NCI-H510A treated with DMSO at 0.1 percent for 48 hours (cell line): ENCODE data around the gene AHCYL2.
"Not testable (repeated sequence)": the region's sequence is repeated elsewhere in the genome, so short reads cannot be mapped to it uniquely, and the experiment has no call there.

Experiments
- DNase-seq: peaks from one replicate; lab custom pipeline; 2025; lab: John Stamatoyannopoulos, UW

Gene AHCYL2

GRCh38 chr7:129244220-129244619 is 19.4 kb downstream of the AHCYL2 start:
- no peak for DNase-seq

DNA sequence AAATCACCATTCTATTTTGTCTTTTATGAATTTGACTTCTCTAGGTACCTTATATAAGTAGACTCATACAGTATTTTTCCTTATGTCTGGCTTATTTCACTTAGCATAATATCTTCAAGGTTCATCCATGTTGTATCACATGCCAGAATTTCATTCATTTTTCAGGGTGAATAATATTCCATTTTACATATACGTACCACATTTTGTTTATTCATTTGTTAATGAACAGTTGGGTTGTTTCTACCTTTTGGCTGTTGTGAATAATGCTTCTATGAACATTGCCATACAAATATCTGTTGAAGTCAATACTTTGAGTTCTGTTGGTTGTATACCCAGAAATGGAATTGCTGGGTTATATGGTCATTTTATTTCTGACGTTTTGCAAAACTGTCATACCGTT is 20.7 kb downstream of the AHCYL2 start:
- DNase-seq, result no peak

DNA sequence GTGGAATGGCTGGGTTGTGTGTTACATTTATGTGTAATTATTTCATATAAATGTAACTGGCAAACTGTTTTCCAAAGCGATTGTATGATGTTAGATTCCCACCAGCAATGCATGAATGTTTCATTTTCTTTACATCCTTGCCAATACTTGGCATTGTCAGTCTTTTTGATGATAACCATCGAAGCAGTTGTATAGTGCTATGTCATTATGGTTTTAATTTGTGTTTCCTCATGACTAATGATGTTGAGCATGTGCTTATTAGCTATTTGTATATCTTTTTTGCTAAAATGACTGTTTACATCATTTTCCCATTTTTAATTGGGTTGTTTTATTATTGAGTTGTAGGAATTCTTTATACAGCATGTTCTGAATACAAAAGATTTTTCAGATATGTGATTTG is 22.3 kb downstream of the AHCYL2 start:
- DNase-seq, result no peak

DNA sequence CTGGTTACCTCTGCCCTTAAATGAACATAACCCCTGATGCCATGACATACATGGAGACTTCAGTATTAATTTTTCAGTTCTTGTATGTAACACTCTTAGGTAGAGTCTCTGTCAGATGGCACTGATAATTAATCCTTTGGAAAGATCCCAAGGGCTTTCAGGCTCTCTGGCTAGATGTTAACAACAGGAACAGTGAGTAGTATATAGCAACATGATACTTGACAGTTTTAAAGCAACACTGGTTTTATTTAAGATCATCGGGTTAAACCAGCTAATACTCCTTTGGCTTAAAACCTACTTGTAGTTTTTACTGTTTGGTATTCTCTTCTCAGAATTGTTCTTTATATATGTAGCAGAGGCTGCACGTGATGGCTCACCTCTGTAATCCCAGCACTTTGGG is 27.3 kb downstream of the AHCYL2 start:
- DNase-seq, result no peak

DNA sequence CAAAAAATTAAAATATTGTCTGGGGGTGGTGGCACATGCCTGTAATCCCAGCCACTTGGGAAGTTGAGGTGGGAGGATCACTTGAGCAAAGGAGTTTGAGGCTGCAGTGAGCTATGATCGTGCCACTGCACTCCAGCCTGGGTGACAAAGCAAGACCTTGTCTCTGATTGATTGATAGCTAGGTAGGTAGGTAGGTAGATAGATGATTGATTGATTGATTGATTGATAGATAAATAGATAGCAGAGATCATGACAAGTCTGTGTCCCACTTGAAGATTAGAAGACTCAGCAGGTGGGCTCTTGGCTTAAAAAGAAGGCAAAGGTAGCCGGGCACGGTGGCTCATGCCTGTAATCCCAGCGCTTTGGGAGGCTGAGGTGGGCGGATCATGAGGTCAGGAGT is 27.8 kb downstream of the AHCYL2 start:
- DNase-seq, result not testable (repeated sequence)

DNA sequence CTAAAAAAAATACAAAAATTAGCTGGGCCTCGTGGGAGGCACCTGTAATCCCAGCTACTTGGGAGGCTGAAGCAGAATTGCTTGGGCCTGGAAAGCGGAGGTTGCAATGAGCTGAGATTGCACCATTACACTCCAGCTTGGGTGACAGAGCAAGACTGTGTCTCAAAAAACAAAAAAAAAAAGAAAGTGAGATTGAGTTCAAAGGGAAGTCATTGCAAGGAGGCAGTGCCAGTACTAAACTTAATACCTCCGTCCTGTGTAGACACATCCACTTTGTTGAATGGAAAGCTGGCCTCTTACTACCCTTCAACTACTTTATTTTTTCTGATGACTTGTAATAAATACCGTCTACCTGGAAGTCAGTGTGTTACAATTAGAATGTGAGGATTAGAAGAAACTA is 31.0 kb downstream of the AHCYL2 start:
- no peak for DNase-seq

DNA sequence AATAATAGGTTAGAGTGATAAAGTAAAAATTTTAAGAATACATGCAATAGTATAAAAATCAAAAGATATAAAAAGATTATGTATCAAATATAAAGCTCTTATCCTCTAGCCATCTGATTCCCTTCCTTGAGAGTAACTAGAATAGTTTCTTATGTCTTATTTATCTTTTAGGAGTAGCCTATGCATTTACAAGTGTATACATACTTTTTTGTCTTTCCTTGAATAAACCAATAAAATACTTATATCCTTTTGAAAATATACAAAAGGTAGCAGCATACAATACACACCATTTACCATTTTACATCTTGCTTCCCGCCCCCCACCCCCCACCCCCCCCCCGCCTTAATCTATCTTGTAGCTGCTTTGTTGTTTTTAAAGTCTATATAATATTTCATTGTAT is 31.4 kb downstream of the AHCYL2 start:
- DNase-seq, result no peak

DNA sequence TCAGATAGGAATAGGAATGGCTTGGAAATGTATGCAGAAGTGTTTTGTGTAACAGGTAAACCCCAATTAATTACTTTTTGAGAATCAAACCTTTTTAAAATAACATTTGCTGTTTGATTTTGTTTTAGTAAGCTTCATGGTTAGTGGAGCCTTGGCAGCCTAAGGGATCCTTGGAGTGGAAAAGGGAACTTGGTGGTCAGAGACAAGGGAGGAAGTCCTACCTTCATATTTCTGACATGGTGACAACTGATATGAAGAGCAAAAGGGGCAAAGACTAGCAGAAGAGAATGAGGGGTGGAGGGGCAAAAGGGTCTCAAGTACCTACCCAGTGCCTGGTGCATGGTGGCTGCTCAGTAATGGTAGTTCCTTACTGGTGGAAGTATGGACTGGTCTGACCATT is 32.3 kb downstream of the AHCYL2 start:
- no peak for DNase-seq

- no peak for DNase-seq
Observed at GRCh38 chr7:129258649-129259389, 34.0 kb downstream of the AHCYL2 start.

GRCh38 chr7:129262324-129262723 is 37.5 kb downstream of the AHCYL2 start:
- DNase-seq, result no peak

GRCh38 chr7:129263168-129263567 is 38.3 kb downstream of the AHCYL2 start:
- no peak for DNase-seq

- no peak for DNase-seq
Observed at GRCh38 chr7:129264534-129264933, 39.7 kb downstream of the AHCYL2 start.

- DNase-seq, result no peak
Observed at GRCh38 chr7:129265328-129265727, 40.5 kb downstream of the AHCYL2 start.

- no peak for DNase-seq
Observed at GRCh38 chr7:129266181-129266580, 41.4 kb downstream of the AHCYL2 start.

GRCh38 chr7:129270077-129270476 is 45.2 kb downstream of the AHCYL2 start:
- no peak for DNase-seq

DNA sequence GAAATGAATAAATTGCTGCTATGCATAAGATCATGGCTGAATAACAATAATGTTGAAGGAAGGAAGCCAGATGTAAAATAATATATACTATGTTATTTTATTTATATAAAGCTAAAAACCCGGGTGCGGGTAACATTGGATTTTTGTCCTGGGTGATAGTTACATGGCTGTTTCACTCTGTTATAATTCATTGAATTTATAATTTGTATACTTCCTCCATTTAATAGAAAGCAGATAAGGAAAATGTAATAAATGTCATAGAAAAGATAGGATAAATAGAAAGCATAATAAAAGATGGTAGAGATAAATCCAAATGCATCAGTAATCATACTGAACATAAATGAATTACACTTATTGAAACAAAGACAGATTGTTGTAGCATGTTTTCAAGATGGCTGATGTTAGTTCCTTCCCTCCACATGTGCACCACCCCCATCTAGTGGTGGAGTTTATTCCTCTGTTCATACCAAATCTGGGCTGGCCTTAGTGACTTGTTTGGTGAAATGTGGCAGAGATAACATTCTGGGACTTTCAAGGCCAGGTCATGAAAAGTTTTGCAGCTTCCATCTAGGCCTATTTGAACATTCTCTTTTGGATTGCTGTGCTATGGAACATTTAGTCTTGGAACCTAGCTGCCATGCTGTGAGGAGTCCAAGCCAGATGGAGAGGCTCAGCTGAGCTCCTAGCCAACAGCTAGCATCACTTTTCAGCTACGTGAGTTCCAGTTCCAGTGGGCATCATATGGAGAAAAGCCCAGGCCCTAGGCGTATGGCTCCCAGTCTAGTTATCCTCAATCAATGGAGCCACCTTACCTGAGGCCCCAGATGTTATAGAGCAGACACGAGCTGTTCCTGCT is 46.9 kb downstream of the AHCYL2 start:
- no peak for DNase-seq

DNA sequence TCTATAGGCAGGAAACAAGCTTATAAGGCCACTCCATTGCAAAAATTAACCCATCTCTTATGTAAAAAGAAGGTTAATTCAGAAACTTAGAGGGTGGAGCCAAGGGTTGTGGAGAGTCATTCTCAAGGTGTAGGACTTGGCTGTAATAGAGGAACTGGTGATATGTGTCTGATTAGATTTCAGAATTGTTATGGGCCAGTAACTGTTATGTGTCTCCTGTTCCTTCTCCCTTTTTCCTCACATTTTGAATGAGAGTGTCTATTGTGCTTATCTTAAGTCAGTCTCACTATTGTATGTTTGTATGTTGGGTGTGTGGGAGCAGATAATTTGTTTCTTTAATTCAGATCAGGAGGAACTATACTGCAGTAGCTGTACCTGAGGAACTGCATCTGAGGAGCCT is 49.1 kb downstream of the AHCYL2 start:
- DNase-seq, result no peak

DNA sequence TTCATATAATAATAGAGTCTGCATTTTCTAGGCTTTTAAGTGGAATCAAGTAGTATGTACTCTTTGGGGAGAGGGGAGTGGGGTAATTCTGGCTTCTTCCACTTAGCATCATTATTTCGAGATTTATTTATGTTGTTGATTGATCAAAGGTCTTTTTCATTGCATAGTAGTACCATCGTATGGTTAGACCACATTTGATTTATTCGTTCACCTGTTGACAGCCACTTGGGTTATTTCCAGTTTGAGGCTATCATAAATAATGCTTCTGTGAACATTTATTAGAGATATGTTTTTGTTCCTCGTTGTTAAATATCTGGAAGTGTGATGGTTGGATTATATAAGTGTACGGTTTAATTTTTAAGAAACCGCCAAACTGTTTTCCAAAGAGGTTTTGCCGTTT is 52.8 kb downstream of the AHCYL2 start:
- no peak for DNase-seq

DNA sequence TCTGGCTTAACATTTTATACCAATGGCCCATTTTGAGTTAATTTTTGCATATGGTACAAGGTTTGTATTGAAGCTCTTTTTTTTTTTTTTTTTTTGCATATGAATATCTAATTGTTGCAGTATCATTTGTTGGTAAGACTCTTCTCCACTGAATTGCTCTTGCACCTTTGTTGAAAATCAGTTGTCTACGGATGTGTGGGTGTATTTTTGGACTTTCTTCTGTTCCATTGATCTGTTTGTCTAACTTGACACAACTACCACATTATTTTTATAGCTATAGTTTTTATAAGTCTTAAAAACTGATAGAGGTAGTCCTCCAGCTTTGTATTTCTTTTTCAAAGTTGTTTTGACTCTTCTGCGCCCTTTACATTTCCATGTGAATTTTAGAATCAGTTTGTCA is 53.9 kb downstream of the AHCYL2 start:
- DNase-seq, result no peak

DNA sequence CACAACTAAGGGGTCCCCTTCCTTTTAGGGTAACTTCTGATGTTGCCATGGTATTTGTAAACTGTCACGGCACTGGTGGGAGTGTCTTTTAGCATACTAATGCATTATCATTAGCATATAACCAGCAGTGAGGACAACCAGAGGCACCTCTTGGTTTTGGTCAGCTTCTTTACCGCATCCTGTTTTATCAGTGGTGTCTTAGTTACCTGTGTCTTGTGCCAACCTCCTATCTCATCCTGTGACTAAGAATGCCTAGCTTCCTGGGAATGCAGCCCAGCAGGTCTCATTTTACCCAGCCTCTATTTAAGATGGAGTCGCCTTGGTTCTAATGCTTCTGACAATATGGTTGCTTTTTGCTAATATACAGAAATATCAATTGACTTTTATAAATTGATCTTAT is 54.9 kb downstream of the AHCYL2 start:
- DNase-seq, result no peak

GRCh38 chr7:129281163-129281562 is 56.3 kb downstream of the AHCYL2 start:
- DNase-seq, result no peak

- DNase-seq, result no peak
Observed at GRCh38 chr7:129282865-129283264, 58.0 kb downstream of the AHCYL2 start.

GRCh38 chr7:129283936-129284335 is 59.1 kb downstream of the AHCYL2 start:
- DNase-seq, result no peak

DNA sequence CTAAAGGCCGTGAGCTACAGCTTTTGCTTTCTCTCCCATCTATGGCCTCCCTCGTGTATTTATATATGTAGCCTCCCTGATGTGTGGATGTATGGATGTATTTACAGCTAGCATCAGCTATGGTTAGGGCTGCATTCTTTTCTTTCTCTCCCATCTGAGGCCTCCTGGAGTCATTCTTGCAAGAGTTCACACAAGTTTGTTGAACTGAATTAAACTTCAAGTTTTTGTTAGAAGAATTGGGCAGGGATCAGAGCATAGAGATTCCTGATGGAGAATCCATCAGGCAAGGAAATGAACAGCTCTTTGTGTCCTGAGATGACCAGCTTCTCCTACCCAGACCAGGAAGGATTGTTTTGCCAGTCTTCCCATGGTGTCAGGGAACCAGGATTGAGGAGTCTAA is 60.3 kb downstream of the AHCYL2 start:
- DNase-seq, result no peak
